Left lung (tissue), 10 donors: ENCODE measurements around the gene KCNJ16. TPM values are rescaled to one million over a fixed set of nuclear protein-coding genes. Genes with fewer than 3 reads are reported as not detected.
A peak's percentile ranks its signal among the peaks of the same experiment; 100 is the strongest.

Experiments
- ATAC-seq: fragments of 200-7000 bp; cut with Tn5 transposase; one replicate; pipeline ENCODE4 v1.9.1; 2020; ENCODE audit warnings: moderate library complexity
- DNase-seq, 4 donors: peaks; one replicate each; pipeline ENCODE4 v3.0.0-alpha.2; 2013 to 2020
- H3K27ac ChIP-seq, 2 donors: fragments of 200-600 bp; sonication (generic) in 1 of 2; one replicate each; pipeline versions ENCODE4 v1.5.0 to v1.8.0; 2020 to 2021
- H3K27me3 ChIP-seq, 2 donors: fragments of 200-600 bp; sonication (generic) in 1 of 2; one replicate each; pipeline versions ENCODE4 v1.5.0 to v1.8.0; 2020 to 2021
- H3K36me3 ChIP-seq, 2 donors: fragments of 200-600 bp; sonication (generic) in 1 of 2; one replicate each; pipeline versions ENCODE4 v1.5.0 to v1.8.0; 2020 to 2021
- H3K4me1 ChIP-seq, 2 donors: fragments of 200-600 bp; one replicate each; pipeline ENCODE4 v1.8.0; 2021
- H3K4me3 ChIP-seq, 2 donors: fragments of 200-600 bp; sonication (generic) in 1 of 2; one replicate each; pipeline versions ENCODE4 v1.5.0 to v1.8.0; 2020 to 2021; ENCODE audit warnings: mild to moderate bottlenecking in 1 of 2
- H3K9me3 ChIP-seq, 2 donors: fragments of 200-600 bp; sonication (generic) in 1 of 2; one replicate each; pipeline versions ENCODE4 v1.5.0 to v1.8.0; 2020 to 2021
- intact Hi-C, 2 donors: fragments of 100-400 bp; cut with DNase I; formaldehyde crosslinking; loops; one replicate each; pipeline versions ENCODE4 v1.11.2 to v1.14.2; 2022
- polyA plus RNA-seq, 6 donors: library from polyadenylated mRNA; unstranded; fragments of 120-200 nt; gene quantifications; one replicate each; pipeline ENCODE4 v1.2.1, GENCODE V29; 2013; ENCODE audit not compliant: insufficient read length in 6 of 6
- total RNA-seq, 2 donors: library from RNA; stranded (reverse); fragmentation: NEBNext Ultra II Directional; extraction: Animal tissue kit (Norgen Biotek cat#: 25700); gene quantifications; one replicate each; pipeline ENCODE4 v1.2.1, GENCODE V29; 2021
- TF ChIP-seq, protein P1 (sequence below), 2 donors: fragments of 200-600 bp; sonication (generic) in 1 of 2; IDR thresholded peaks; one replicate each; pipeline versions ENCODE4 v1.5.0 to v1.8.0; 2021; ENCODE audit warnings: antibody characterized with exemption in 2 of 2
- donor health status: DM: no; HTN: yes; CAD: no.
- donor health status: DM: no; HTN: no; CAD: no.

The KCNJ16 gene
- total and polyA plus RNA-seq, 8 donors = 0.23 to 2.7 (median 0.83) TPM

DNA sequence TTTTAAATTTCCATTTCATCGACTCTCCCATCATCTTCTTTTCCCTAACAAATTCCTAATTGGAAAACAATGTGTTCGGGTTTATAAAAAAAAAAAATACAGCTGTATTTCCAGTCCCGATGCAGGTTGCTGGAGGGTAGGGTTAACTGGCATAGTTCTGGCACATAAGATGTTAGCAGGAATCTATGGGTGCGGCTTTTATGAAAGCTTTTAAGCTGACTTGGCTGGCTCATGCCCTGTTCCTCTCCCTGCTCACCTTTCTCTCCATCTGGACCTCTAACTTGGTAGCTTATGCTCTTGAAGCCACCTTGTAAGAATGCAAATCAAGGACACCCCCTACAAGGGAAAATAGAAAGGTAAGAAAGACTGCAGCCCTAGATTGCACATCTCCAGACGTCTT lies 61.1 kb downstream of the KCNJ16 start:
- ATAC-seq (peak; percentile 39), DNase-seq (no peak)
- Histone ChIP-seq H3K36me3 (no peaks in the 10 kb centered on the region), H3K4me3 (no peak overlapping the region), H3K9me3 (no peaks in the 10 kb centered on the region), H3K27me3 (no peaks in the 10 kb centered on the region), H3K27ac (no peak overlapping the region), H3K4me1 (peaks cover 8 to 16% of the 10 kb centered on the region in 2 donors)
- intact Hi-C loops = no loop called here
- TF ChIP-seq, protein P1, sequence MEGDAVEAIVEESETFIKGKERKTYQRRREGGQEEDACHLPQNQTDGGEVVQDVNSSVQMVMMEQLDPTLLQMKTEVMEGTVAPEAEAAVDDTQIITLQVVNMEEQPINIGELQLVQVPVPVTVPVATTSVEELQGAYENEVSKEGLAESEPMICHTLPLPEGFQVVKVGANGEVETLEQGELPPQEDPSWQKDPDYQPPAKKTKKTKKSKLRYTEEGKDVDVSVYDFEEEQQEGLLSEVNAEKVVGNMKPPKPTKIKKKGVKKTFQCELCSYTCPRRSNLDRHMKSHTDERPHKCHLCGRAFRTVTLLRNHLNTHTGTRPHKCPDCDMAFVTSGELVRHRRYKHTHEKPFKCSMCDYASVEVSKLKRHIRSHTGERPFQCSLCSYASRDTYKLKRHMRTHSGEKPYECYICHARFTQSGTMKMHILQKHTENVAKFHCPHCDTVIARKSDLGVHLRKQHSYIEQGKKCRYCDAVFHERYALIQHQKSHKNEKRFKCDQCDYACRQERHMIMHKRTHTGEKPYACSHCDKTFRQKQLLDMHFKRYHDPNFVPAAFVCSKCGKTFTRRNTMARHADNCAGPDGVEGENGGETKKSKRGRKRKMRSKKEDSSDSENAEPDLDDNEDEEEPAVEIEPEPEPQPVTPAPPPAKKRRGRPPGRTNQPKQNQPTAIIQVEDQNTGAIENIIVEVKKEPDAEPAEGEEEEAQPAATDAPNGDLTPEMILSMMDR (IDR thresholded peaks at IDR 0.05) = no peak

DNA sequence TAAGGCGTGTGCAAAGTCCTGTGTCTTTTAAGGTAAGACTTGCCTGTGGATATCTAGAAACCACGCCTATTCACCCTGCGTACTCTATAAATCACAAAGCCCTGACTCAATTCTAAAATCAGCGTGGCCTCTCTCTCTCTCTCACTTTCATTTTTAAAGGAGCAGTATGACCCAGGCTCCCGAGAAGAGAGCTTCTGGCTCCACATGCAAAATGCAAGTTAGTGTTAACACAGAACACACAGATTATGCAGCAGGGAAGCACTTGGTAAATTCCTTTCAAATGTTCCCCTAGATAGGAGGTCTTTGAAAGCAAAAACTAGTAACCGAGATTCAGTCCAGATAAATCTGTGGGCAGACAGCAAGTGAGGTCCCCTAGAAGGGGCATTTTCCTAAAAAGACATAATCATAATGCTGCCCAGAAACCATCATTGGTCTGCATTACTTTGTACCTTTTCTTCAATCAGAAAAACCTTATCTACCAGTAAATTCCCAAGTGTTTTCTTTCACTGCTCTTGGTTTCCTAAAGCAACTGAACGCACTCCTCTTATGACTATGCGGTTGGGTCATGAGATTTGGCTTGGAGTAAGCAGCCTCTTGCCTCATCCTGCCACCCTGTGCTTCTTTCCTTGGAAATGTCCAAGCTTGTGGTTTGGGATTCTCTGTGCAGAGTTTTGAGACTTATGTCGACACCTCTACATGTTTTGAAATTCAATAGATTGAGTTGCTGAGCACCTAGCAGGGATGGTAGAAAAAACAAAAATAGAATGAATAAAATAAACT lies 62.6 kb downstream of the KCNJ16 start:
- peaks cover 8 to 16% of the 10 kb centered on the region in 2 donors for H3K4me1 ChIP-seq
- no peaks in the 10 kb centered on the region for H3K36me3 ChIP-seq
- intact Hi-C loops = no loop called here
- peak overlapping the region; percentile 6 to 10 for H3K4me3 ChIP-seq
- no peaks in the 10 kb centered on the region for H3K9me3 ChIP-seq
- DNase-seq (peak in 3 of 4 donors; percentile 32 to 67 (median 62)), ATAC-seq (peak; percentile 97)
- TF ChIP-seq, protein P1 (IDR thresholded peaks at IDR 0.05) = no peak
- peak overlapping the region; percentile 77 to 90 for H3K27ac ChIP-seq
- H3K27me3 ChIP-seq = no peaks in the 10 kb centered on the region

DNA sequence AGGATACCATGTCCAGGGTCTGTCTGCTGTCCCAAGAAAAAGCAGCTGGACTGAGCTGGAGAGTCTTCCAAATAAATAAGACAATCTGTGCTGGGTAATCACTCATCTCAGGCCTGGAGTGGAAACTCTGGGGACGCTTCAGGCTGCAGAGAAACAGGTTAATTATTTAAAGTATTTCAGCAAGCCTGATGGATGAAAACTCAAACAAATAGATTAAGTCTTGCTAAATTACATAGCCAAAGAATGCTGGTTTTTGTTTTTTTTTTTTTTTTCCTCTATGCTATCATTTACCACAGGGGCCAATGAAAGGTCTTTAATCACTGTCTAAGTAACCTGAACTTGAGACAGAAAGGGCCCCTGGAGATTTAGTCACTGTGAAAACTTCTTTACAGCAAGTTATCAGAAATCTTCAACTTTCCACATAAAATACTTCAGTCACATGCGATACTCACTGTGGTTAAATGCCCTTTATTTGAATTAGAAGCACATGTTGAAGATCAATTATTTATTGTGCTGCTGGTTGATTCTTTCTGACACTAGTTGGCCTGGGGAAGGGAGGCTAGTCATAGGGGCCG lies 63.4 kb downstream of the KCNJ16 start:
- intact Hi-C loops = no loop called here
- Histone ChIP-seq H3K4me3 (no peak overlapping the region), H3K27ac (peak overlapping the region; percentile 77 to 90), H3K36me3 (no peaks in the 10 kb centered on the region), H3K4me1 (peaks cover 8 to 16% of the 10 kb centered on the region in 2 donors), H3K27me3 (no peaks in the 10 kb centered on the region), H3K9me3 (no peaks in the 10 kb centered on the region)
- DNase-seq = peak in 1 of 4 donors; percentile 24
- TF ChIP-seq, protein P1 (IDR thresholded peaks at IDR 0.05) = no peak
- ATAC-seq = peak; percentile 20

DNA sequence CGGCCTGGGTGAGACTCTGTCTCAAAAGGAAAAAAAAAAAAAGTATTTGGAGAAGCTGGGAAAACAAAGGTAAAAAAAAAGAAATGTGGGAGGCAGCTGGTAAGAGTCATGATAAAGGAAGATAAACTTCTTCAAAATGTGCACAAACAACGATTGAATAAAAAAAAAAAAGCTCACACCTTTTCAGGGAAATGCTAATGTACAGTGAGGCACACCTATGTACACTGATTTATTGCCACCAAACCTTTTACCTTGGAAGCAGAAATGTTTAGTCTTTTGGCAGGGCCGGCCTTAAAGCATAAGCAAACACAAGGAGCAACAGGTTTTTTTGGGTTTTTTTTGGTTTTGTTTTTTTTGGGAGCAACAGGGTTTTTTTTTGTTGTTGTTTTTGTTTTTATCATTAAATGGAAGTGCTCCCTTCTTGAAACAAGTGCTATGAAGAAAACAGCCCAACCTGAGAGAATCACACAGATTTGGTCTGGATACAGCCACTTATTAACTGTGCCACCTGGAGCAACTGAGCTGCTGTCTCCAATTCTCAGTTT lies 64.5 kb downstream of the KCNJ16 start:
- no peaks in the 10 kb centered on the region for H3K27me3 ChIP-seq
- H3K4me1 ChIP-seq = peaks cover 8 to 16% of the 10 kb centered on the region in 2 donors
- TF ChIP-seq, protein P1 (IDR thresholded peaks at IDR 0.05) = no peak
- no peak overlapping the region for H3K27ac ChIP-seq
- no peak overlapping the region for H3K4me3 ChIP-seq
- intact Hi-C loops = no loop called here
- no peak for ATAC-seq
- H3K9me3 ChIP-seq = no peaks in the 10 kb centered on the region
- no peaks in the 10 kb centered on the region for H3K36me3 ChIP-seq
- no peak for DNase-seq

DNA sequence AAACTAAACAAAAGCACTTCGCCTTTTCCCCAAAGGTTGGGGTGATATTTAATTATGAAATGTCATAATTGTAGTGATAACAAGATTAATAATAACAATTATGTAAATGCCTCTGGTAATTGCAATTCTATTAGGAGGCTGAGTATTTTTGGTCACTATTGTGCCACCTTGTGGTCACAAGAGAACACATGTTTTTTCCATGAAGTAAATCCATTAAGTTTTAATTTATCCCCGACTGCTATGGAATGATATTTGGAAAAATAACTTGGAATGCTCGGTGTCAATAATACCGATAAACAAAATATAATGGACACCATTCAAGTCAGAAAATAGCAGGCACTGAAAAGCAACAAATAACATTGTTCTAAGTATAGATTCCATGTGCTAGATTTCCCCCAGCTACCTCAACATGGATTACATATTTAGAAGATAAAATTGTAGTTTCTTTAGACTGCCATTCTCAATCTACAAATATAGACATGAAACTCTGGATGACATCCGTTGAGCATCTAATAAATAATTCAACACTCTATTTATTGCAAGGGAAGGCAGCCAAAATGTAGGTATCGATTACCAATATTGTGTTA lies 69.3 kb downstream of the KCNJ16 start:
- no peak overlapping the region for H3K27ac ChIP-seq
- peak in 2 of 4 donors; percentile 27 to 54 for DNase-seq
- no peaks in the 10 kb centered on the region for H3K4me1 ChIP-seq
- no peaks in the 10 kb centered on the region for H3K36me3 ChIP-seq
- H3K9me3 ChIP-seq = no peaks in the 10 kb centered on the region
- peak; percentile 64 for ATAC-seq
- TF ChIP-seq, protein P1 (IDR thresholded peaks at IDR 0.05) = peak; percentile 52 to 55
- intact Hi-C loops = no loop called here
- H3K4me3 ChIP-seq = no peak overlapping the region
- H3K27me3 ChIP-seq = no peaks in the 10 kb centered on the region
